Measurements from ENCODE around the gene LILRA6.
"Not testable (repeated sequence)": the region's sequence is repeated elsewhere in the genome, so short reads cannot be mapped to it uniquely, and the experiment has no call there.

LILRA6 gene

DNA sequence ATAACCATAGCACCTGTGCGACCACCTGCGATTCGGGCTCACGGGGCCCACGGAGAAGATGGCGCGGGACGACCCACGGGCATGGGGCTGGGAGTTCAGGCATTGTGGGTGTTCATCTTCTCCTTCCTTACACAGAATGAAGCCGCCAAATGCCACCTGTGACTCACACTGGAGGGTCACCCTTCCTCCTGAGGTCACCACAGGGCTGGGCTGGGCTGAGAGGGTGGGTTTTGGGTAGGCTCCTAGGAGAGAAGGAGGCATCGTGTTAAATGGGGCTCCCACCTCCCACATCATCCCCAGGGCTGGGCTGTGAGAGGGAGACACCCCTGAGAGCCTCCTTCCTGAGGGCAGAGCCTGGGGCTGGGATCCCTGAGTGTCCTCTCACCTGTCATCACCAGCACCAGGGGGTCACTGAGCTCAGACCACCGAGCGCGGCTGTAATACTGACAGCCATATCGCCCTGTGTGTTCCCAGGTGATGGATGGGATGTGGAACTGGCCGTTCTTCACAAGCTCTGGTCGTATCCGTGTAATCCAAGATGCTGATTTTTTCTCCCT lies 36.9 kb upstream of the LILRA6 start:
- TF ChIP-seq, protein P1, sequence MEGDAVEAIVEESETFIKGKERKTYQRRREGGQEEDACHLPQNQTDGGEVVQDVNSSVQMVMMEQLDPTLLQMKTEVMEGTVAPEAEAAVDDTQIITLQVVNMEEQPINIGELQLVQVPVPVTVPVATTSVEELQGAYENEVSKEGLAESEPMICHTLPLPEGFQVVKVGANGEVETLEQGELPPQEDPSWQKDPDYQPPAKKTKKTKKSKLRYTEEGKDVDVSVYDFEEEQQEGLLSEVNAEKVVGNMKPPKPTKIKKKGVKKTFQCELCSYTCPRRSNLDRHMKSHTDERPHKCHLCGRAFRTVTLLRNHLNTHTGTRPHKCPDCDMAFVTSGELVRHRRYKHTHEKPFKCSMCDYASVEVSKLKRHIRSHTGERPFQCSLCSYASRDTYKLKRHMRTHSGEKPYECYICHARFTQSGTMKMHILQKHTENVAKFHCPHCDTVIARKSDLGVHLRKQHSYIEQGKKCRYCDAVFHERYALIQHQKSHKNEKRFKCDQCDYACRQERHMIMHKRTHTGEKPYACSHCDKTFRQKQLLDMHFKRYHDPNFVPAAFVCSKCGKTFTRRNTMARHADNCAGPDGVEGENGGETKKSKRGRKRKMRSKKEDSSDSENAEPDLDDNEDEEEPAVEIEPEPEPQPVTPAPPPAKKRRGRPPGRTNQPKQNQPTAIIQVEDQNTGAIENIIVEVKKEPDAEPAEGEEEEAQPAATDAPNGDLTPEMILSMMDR (IDR thresholded peaks at IDR 0.05; ENCODE audit: low read depth, low read length) = no peak
- no peak overlapping the region for H3K4me3 ChIP-seq (replicated peaks in 1 of 2; ENCODE audit: low read depth in 2 of 2, low read length in 2 of 2)
- DNase-seq (ENCODE audit: low read depth in 2 of 2) = no peak

DNA sequence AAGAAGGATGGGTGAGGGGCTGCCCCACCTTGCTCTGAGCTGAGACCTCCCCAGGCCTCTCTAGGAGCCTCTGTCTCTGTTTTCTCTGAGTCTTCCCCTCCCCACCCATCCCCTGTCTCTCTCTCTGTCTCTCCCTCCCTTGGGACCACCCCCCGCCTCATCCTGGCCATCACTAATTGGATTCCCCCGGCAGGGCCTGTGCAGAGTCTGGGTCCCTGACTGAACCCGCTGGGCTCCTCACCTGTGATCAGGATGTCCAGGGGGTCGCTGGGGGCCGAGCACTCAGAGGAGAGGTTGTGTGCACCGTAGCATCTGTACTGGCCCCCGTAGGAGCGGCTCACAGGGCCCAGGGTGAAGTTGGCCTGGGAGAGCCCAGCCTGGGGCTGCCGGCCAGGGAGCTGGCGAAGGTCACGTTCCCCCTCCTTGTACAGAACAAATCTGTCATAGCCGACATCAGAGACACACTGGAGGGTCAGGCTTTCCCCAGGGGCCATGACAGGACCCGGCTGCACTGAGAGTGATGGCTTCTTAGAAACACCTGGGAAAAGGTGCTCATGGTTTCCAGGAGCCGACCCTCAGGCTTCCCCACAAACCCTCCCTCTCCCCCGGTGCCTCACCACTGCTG lies 36.1 kb upstream of the LILRA6 start:
- not testable (repeated sequence) for H3K4me3 ChIP-seq (replicated peaks in 1 of 2; ENCODE audit: low read depth in 2 of 2, low read length in 2 of 2); DNase-seq (ENCODE audit: low read depth in 2 of 2)

DNA sequence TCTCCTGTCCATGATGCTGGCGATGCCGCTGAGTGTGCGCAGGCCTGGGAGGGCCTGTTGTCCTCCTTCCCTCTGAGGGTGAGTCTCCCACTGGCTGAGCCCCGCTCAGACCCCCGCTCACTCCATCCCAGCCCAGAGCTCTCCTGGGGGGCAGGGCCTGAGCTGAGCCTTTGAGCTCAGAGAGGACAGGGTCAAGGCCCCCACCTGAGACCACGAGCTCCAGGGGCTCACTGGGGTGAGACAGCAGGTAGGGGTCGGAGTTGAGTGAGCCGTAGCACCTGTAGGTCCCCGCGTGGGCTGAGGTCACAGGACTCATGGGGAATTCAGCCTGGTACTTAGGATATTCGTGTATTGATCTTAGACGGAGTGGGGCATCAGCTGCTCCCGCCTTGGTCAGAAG lies 35.5 kb upstream of the LILRA6 start:
- DNase-seq (ENCODE audit: low read depth in 2 of 2); H3K4me3 ChIP-seq (replicated peaks in 1 of 2; ENCODE audit: low read depth in 2 of 2, low read length in 2 of 2): not testable (repeated sequence)

DNA sequence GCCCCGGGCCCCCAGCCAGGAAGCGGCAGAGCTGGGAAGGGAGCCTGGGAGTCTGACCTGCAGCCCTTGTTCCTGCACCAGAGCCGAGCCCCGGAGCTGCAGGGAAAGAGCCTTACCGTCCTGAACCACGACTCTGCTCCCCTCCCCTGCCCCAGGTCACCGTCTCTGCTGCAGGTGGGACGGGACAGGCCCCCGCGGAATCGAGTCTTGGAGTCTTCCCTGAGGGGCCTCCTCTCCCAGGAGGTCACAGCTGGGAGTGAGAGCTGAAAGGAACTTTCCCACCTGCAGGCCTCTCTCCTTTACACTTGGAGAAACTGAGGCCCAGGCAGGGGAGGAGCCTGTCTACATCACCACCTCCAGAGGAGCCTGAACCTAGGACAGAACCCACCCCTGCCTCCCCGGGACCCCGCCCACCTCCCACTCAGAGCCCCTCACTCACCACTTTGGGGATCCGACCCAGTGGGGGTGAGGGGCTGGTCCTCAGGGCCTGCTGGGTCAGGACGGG lies 34.6 kb upstream of the LILRA6 start:
- not testable (repeated sequence) for H3K4me3 ChIP-seq (replicated peaks in 1 of 2; ENCODE audit: low read depth in 2 of 2, low read length in 2 of 2); DNase-seq (ENCODE audit: low read depth in 2 of 2)

DNA sequence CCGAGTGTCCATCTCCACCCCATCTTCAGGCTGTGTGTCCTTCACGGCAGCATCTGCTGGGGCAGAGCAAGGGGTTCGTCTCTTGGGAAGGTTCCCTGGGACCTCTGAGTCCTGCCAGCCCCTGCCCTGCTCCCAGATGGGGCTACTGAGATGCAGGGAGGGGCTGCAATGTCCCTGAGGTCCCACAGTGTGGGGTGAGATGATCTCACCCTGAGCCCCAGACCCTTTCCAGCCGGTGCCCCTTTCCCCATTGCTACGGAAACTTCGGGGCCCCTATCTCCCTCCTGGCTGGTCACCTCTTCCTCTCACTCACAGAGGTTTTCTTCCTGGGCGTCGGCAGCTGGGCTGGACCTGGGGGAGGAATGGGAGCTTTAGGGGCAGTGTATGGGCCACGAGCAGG lies 33.4 kb upstream of the LILRA6 start:
- TF ChIP-seq, protein P1 (IDR thresholded peaks at IDR 0.05; ENCODE audit: low read depth, low read length) = no peak

DNA sequence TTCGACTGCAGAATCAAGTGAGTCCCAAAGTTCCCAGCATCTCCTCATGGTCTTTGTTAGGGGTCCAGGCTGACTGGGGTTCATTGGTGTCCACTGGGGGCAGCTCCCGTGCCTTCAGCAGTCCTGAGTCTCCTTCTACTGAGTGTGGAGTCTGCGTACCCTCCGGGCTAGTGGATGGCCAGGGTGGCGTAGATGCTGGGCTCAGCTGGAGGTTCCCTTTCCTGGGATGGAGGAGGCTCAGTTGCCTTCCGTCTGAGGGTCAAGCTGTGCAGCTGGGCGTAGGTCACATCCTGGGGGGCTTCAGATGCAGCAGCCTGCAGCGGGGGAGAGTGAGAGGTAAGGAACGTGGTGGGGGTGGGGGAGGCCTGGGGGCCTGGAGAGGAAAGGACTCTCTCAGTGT lies 31.9 kb upstream of the LILRA6 start:
- not testable (repeated sequence) for H3K4me3 ChIP-seq (replicated peaks in 1 of 2; ENCODE audit: low read depth in 2 of 2, low read length in 2 of 2); DNase-seq (ENCODE audit: low read depth in 2 of 2)

More for the DNA sequence above, 33.4 kb upstream of the LILRA6 start:
- DNase-seq (ENCODE audit: low read depth in 2 of 2) = no peak
- no peak overlapping the region for H3K4me3 ChIP-seq (replicated peaks in 1 of 2; ENCODE audit: low read depth in 2 of 2, low read length in 2 of 2)

DNA sequence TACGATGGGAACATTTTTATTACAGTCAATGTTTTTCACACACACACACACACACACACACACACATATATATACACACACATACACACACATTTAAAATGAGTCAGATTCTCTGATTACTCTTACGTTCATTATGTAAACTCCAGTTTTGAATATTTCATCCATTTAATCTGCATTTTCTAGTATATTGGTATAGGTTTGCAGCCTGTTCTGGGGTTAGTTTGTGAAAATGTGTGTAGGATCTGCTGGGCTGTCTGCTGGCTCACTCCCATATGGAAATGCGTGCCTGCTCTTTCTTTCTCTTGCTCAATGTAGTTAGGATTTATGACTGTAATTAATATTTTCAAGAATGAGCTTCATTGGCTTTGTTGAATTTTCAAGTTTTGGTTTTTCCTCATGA lies 31.2 kb upstream of the LILRA6 start:
- no peak overlapping the region for H3K4me3 ChIP-seq (replicated peaks in 1 of 2; ENCODE audit: low read depth in 2 of 2, low read length in 2 of 2)
- TF ChIP-seq, protein P1 (IDR thresholded peaks at IDR 0.05; ENCODE audit: low read depth, low read length) = no peak
- no peak for DNase-seq (ENCODE audit: low read depth in 2 of 2)

DNA sequence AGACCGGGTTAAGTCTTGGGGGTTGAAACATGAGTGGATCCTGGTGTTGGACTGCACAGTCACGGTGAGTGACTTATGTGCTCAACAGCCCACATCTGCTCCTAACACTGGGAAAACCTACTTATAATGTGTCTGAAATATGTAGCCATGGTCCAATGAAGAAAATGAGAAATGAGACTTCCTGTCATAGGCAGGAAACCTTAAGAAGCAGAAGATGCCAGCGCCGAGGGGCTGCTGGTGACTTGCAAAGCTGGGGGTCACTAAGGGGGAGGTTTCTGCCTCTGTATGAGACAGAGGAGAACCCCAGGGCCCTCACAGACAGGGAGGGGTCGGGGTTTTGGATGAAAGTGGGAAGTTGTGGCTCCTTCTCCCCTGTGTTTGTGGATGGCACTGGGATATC lies 29.6 kb upstream of the LILRA6 start:
- not testable (repeated sequence) for DNase-seq (ENCODE audit: low read depth in 2 of 2)

DNA sequence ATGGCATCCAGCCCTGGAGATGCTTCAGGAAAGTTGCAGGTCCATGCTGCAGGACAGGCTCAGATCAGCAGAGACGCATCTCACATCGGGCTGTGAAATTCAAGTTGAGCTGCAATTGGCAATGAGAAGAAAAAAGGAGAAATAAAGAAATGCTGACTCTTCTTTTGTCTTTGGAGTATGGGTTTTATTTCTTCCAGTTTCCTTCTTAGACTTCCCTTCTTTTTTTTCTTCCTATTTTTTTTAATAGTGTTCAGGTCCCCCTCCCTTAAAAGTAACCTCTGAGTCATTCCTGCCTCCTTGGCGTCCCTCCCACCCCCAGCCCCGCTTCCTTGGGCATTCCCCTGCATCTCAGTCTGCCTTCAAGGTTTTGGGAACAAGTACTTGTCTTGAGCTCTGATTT lies 29.0 kb upstream of the LILRA6 start:
- not testable (repeated sequence) for DNase-seq (ENCODE audit: low read depth in 2 of 2); H3K4me3 ChIP-seq (replicated peaks in 1 of 2; ENCODE audit: low read depth in 2 of 2, low read length in 2 of 2)

More for the DNA sequence above, 29.6 kb upstream of the LILRA6 start:
- not testable (repeated sequence) for H3K4me3 ChIP-seq (replicated peaks in 1 of 2; ENCODE audit: low read depth in 2 of 2, low read length in 2 of 2)

DNA sequence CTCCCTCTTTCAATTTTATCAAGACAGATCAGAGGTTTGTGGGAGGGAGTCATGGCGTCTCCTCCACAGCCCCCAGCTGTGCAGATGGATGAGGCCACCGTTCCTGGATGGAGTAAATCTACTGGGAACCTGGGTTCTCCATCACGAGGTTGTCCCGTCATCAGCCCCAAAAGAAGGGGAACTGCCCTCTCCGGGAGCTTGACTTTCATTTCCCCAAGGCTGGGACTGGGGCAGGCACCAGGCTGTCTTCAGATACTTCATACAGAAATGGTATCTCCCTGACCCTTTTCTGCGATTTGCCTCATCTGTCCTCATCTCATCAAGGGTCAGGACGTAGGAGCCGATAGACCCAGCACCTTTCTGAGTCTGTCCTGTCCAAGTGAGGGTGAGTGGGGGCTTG lies 28.5 kb upstream of the LILRA6 start:
- DNase-seq (ENCODE audit: low read depth in 2 of 2) = no peak
- TF ChIP-seq, protein P1 (IDR thresholded peaks at IDR 0.05; ENCODE audit: low read depth, low read length) = no peak
- no peak overlapping the region for H3K4me3 ChIP-seq (replicated peaks in 1 of 2; ENCODE audit: low read depth in 2 of 2, low read length in 2 of 2)

All from cardiac fibroblast (primary cell).